BE2C (cell line): ENCODE measurements around the gene PRKCH.

Experiments used
- DNase-seq: peaks from one replicate; pipeline ENCODE4 v3.0.0-alpha.2; 2020
- H3K27me3 ChIP-seq: fragments of 250-450 bp; sonication (Bioruptor Pico); 2 replicates; pipeline ENCODE4 v1.5.1; 2020; ENCODE audit warnings: mild to moderate bottlenecking
- H3K36me3 ChIP-seq: fragments of 250-450 bp; sonication (Bioruptor Pico); 2 replicates; pipeline ENCODE4 v1.5.1; 2020; ENCODE audit warnings: mild to moderate bottlenecking
- H3K4me1 ChIP-seq: fragments of 250-450 bp; sonication (Bioruptor Pico); 2 replicates; pipeline ENCODE4 v1.5.1; 2020
- H3K4me3 ChIP-seq: 2 replicates; pipeline ENCODE4 v1.5.1; 2011; ENCODE audit warnings: low read depth, low read length
- H3K9me3 ChIP-seq: fragments of 250-450 bp; sonication (Bioruptor Pico); 2 replicates; pipeline ENCODE4 v1.5.1; 2020
- CTCF ChIP-seq: IDR thresholded peaks from 2 replicates; pipeline ENCODE4 v1.5.1; 2012; ENCODE audit warnings: mild to moderate bottlenecking, low read depth, low read length

PRKCH gene

GRCh38 chr14:61574514-61574807 is 253.1 kb downstream of the PRKCH start:
- H3K4me3 ChIP-seq, result no peak overlapping the region
- H3K4me1 ChIP-seq, result peaks cover 34% of the 10 kb centered on the region
- DNase-seq, result no peak

GRCh38 chr14:61575126-61575525 is 253.7 kb downstream of the PRKCH start:
- Histone ChIP-seq H3K36me3 (no peaks in the 10 kb centered on the region), H3K9me3 (no peaks in the 10 kb centered on the region), H3K4me1 (peaks cover 30% of the 10 kb centered on the region), H3K27me3 (no peaks in the 10 kb centered on the region), H3K4me3 (no peak overlapping the region)
- TF ChIP-seq CTCF, result no peak
- DNase-seq, result no peak

More at GRCh38 chr14:61574514-61574807, 253.1 kb downstream of the PRKCH start:
- H3K27me3 ChIP-seq, result no peaks in the 10 kb centered on the region
- H3K9me3 ChIP-seq, result no peaks in the 10 kb centered on the region
- H3K36me3 ChIP-seq, result no peaks in the 10 kb centered on the region
- TF ChIP-seq CTCF, result no peak

GRCh38 chr14:61575551-61576150 is 254.3 kb downstream of the PRKCH start:
- no peak for TF ChIP-seq CTCF
- Histone ChIP-seq H3K27me3 (no peaks in the 10 kb centered on the region), H3K4me3 (no peak overlapping the region), H3K36me3 (no peaks in the 10 kb centered on the region), H3K4me1 (peaks cover 24% of the 10 kb centered on the region), H3K9me3 (no peaks in the 10 kb centered on the region)
- DNase-seq, result no peak

- Histone ChIP-seq H3K4me1 (peaks cover 24% of the 10 kb centered on the region), H3K36me3 (no peaks in the 10 kb centered on the region), H3K4me3 (no peak overlapping the region), H3K9me3 (no peaks in the 10 kb centered on the region), H3K27me3 (no peaks in the 10 kb centered on the region)
- no peak for TF ChIP-seq CTCF
- peak; percentile 39 for DNase-seq
Measured at GRCh38 chr14:61577506-61577931, 256.1 kb downstream of the PRKCH start.

DNA sequence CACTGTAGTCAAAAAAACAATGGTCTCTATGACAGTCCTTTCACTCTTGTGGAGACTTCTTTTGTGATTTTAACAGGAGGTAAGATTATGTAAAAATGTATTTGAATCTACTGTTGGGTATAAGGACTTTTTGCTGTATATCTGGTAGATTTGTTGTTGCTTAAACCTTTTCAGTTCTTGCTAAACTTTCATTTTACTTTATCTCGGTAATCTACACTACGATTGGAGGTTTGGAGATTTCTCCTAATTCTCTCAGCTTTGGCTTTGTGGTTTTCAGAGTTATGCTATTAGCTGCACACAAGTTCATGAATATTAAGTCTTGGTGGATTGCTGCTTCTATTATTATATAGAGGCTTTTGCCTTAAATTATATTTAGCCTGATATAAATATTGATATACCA is 257.4 kb downstream of the PRKCH start:
- TF ChIP-seq CTCF, result no peak
- H3K4me1 ChIP-seq, result peaks cover 24% of the 10 kb centered on the region
- no peak for DNase-seq
- H3K9me3 ChIP-seq, result no peaks in the 10 kb centered on the region
- H3K36me3 ChIP-seq, result no peaks in the 10 kb centered on the region
- no peaks in the 10 kb centered on the region for H3K27me3 ChIP-seq
- H3K4me3 ChIP-seq, result no peak overlapping the region

- Histone ChIP-seq H3K27me3 (no peaks in the 10 kb centered on the region), H3K36me3 (no peaks in the 10 kb centered on the region), H3K4me1 (peaks cover 48% of the 10 kb centered on the region), H3K9me3 (no peaks in the 10 kb centered on the region), H3K4me3 (no peak overlapping the region)
- no peak for TF ChIP-seq CTCF
- no peak for DNase-seq
Measured at GRCh38 chr14:61581340-61581739, 260.0 kb downstream of the PRKCH start.
